Mammary epithelial cell (primary cell): Measurements from ENCODE around the gene GINS1.

Experiments
- CTCF ChIP-seq, 2 donors: IDR thresholded peaks in 1 of 2; conservative IDR thresholded peaks in 1 of 2; 2 replicates each; pipeline ENCODE4 v1.5.1; 2011 to 2012; ENCODE audit warnings: inconsistent platforms in 2 of 2, low read length in 2 of 2, mild to moderate bottlenecking in 2 of 2, control low read depth in 1 of 2, low read depth in 1 of 2; ENCODE audit not compliant: insufficient read depth in 1 of 2; ENCODE audit errors: extremely low read depth in 1 of 2
- EZH2 ChIP-seq: IDR thresholded peaks from 2 replicates; pipeline ENCODE4 v1.6.1; 2012; ENCODE audit warnings: low read length, inconsistent platforms, borderline replicate concordance

- TF ChIP-seq CTCF (conservative IDR thresholded peaks at IDR 0.05 in 1 of 2, IDR thresholded peaks at IDR 0.05 in 1 of 2; ENCODE audit: extremely low read depth in 1 of 2, insufficient read depth in 1 of 2, low read depth in 1 of 2, low read length in 2 of 2), result no peak
- no peak for TF ChIP-seq EZH2
Observed at GRCh38 chr20:25389858-25390537, 17.5 kb upstream of the GINS1 start.
